K562 (cell line): ENCODE data around the gene OR4L1. TPM values are rescaled to one million over a fixed set of nuclear protein-coding genes. Genes with fewer than 3 reads are reported as not detected.

ENCODE experiments used
- CBFB ChIP-seq: sonication (generic); formaldehyde crosslinking; IDR thresholded peaks from 2 replicates; pipeline ENCODE4 v1.4.0; 2020; ENCODE audit warnings: mild to moderate bottlenecking, missing genetic modification reagents
- CBX8 ChIP-seq: fragments of 200-600 bp; sonication (generic); IDR thresholded peaks from 2 replicates; pipeline ENCODE4 v1.6.1; 2012; ENCODE audit warnings: borderline replicate concordance, mixed run types, low read depth, mild to moderate bottlenecking, moderate library complexity, mixed read lengths, low read length, control low read depth, inconsistent platforms; ENCODE audit not compliant: poor library complexity, severe bottlenecking; ENCODE audit errors: extremely low read depth
- NFIX ChIP-seq: fragments of 250-450 bp; sonication (Bioruptor Pico); IDR thresholded peaks from 2 replicates; pipeline ENCODE4 v1.4.0; 2020; ENCODE audit warnings: low read depth, mild to moderate bottlenecking, moderate library complexity
- PBX2 ChIP-seq, 2 experiments: IDR thresholded peaks in 1 of 2; conservative IDR thresholded peaks in 1 of 2; 2 replicates each; pipeline ENCODE4 v1.6.1; 2016; ENCODE audit warnings: low read depth in 2 of 2, mild to moderate bottlenecking in 1 of 2, missing compliant biosample characterization in 1 of 2, missing genetic modification characterization in 1 of 2, moderate library complexity in 1 of 2
- polyA plus RNA-seq, 8 experiments: library from polyadenylated mRNA; depleted of rRNA in 4 of 8; stranded (reverse) in 5 of 8; unstranded in 3 of 8; fragments of >200 nt; fragmentation: Nextera tagmentation in 2 of 8; fragmentation: Illumina TruSeq in 1 of 8; extraction: Ambion mirVana in 2 of 8; extraction: Trizol in 1 of 8; gene quantifications; 2 replicates each; pipeline versions ENCODE4 v1.2.1 to v1.2.3, GENCODE V29; 2011 to 2014; ENCODE audit warnings: inconsistent platforms in 1 of 8, missing spikeins in 1 of 8
- total RNA-seq, 7 experiments: library from RNA; depleted of rRNA in 6 of 7; stranded (reverse); fragments of >200 nt in 6 of 7; fragmentation: Illumina TruSeq in 2 of 7; extraction: Trizol in 2 of 7; gene quantifications; 2 replicates each; pipeline versions ENCODE4 v1.2.1 to v1.2.3, GENCODE V29; 2011 to 2021; ENCODE audit warnings: low replicate concordance in 1 of 7
- TF ChIP-seq, protein P1 (sequence below), 2 experiments: fragments of 450-650 bp; formaldehyde crosslinking in 1 of 2; IDR thresholded peaks; 2 replicates each; pipeline versions ENCODE4 v1.4.0 to v1.6.1; 2014 to 2020; ENCODE audit warnings: mild to moderate bottlenecking in 2 of 2, borderline replicate concordance in 1 of 2, low read depth in 1 of 2

OR4L1 gene
- total and polyA plus RNA-seq, 9 of the 15 experiments (the other 6 are each of a cell fraction or from before 2014, with no cell fraction given), result not detected

DNA sequence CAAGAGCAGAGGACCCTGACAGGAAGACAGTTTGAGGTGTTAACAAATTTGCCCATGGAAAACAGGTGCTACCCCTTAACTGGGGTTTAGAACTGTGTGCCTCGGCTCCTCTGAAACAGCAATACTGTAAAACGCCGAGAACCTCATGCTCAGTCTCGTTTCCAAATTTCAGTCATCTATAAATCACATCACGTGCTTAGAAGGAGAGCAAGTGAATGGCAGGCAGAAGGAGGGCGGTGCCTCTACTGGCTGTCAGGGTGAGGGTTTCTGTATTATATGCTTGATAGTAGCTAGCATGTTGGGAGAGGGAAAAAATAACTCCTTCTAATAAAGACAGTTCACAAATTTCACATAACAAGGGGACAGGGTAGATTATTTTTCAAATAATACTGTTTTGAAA, 28.8 kb upstream of the OR4L1 start (continued):
- TF ChIP-seq, protein P1, sequence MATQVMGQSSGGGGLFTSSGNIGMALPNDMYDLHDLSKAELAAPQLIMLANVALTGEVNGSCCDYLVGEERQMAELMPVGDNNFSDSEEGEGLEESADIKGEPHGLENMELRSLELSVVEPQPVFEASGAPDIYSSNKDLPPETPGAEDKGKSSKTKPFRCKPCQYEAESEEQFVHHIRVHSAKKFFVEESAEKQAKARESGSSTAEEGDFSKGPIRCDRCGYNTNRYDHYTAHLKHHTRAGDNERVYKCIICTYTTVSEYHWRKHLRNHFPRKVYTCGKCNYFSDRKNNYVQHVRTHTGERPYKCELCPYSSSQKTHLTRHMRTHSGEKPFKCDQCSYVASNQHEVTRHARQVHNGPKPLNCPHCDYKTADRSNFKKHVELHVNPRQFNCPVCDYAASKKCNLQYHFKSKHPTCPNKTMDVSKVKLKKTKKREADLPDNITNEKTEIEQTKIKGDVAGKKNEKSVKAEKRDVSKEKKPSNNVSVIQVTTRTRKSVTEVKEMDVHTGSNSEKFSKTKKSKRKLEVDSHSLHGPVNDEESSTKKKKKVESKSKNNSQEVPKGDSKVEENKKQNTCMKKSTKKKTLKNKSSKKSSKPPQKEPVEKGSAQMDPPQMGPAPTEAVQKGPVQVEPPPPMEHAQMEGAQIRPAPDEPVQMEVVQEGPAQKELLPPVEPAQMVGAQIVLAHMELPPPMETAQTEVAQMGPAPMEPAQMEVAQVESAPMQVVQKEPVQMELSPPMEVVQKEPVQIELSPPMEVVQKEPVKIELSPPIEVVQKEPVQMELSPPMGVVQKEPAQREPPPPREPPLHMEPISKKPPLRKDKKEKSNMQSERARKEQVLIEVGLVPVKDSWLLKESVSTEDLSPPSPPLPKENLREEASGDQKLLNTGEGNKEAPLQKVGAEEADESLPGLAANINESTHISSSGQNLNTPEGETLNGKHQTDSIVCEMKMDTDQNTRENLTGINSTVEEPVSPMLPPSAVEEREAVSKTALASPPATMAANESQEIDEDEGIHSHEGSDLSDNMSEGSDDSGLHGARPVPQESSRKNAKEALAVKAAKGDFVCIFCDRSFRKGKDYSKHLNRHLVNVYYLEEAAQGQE (IDR thresholded peaks at IDR 0.05; ENCODE audit: borderline replicate concordance), result no peak
- TF ChIP-seq, protein P1 (CRISPR knock-in tag; IDR thresholded peaks at IDR 0.05; ENCODE audit: low read depth), result no peak
- no peak for TF ChIP-seq CBFB (CRISPR knock-in tag)
- TF ChIP-seq CBX8, result no peak
- TF ChIP-seq NFIX (CRISPR knock-in tag), result no peak
- TF ChIP-seq PBX2 (CRISPR knock-in tag; IDR thresholded peaks at IDR 0.05; ENCODE audit: low read depth), result no peak
- peak; percentile 62 for TF ChIP-seq PBX2 (tag; conservative IDR thresholded peaks at IDR 0.05; ENCODE audit: low read depth)
